Effector CD4-positive, alpha-beta T cell (primary cell): ENCODE measurements around the gene MYPN.
"Not testable (repeated sequence)": the region's sequence is repeated elsewhere in the genome, so short reads cannot be mapped to it uniquely, and the experiment has no call there.

Source experiments
- DNase-seq: peaks from one replicate; pipeline ENCODE4 v3.0.0-alpha.2; 2020

Gene MYPN

GRCh38 chr10:68237173-68237572, 127.9 kb downstream of the MYPN start:
- DNase-seq: no peak

GRCh38 chr10:68238371-68238770, 129.1 kb downstream of the MYPN start:
- no peak for DNase-seq

- DNase-seq: no peak
Measured at GRCh38 chr10:68239069-68239468, 129.8 kb downstream of the MYPN start.

- no peak for DNase-seq
Measured at GRCh38 chr10:68239596-68240150, 130.4 kb downstream of the MYPN start.

- no peak for DNase-seq
Measured at GRCh38 chr10:68242051-68242450, 132.8 kb downstream of the MYPN start.

GRCh38 chr10:68246397-68246796, 137.1 kb downstream of the MYPN start:
- DNase-seq: not testable (repeated sequence)

GRCh38 chr10:68247931-68248330, 138.6 kb downstream of the MYPN start:
- no peak for DNase-seq

GRCh38 chr10:68249297-68249696, 140.0 kb downstream of the MYPN start:
- no peak for DNase-seq

GRCh38 chr10:68251151-68251550, 141.9 kb downstream of the MYPN start:
- no peak for DNase-seq

- no peak for DNase-seq
Measured at GRCh38 chr10:68251625-68252495, 142.6 kb downstream of the MYPN start.

GRCh38 chr10:68253346-68253745, 144.1 kb downstream of the MYPN start:
- no peak for DNase-seq

- no peak for DNase-seq
Measured at GRCh38 chr10:68261132-68261856, 152.0 kb downstream of the MYPN start.
